A549 (cell line): Measurements from ENCODE around the gene BPNT1.

Experiments used
- CBX2 ChIP-seq: fragments of 200-600 bp; sonication (generic); IDR thresholded peaks from 2 replicates; pipeline ENCODE4 v1.6.1; 2016; ENCODE audit warnings: low read depth, mild to moderate bottlenecking, borderline replicate concordance
- CEBPB ChIP-seq, 2 experiments: fragments of >200 bp in 1 of 2; sonication (Bioruptor Twin) in 1 of 2; formaldehyde crosslinking in 1 of 2; IDR thresholded peaks; 2 replicates each; pipeline ENCODE4 v1.6.1; 2012 to 2016
- ELK1 ChIP-seq: fragments of 150-350 bp; IDR thresholded peaks from 2 replicates; pipeline ENCODE4 v1.6.1; 2014; ENCODE audit warnings: low read depth, mild to moderate bottlenecking, low read length
- FOSL2 ChIP-seq, 2 experiments: fragments of 450-650 bp in 1 of 2; fragments of >200 bp in 1 of 2; sonication (Bioruptor Twin) in 1 of 2; formaldehyde crosslinking; IDR thresholded peaks; 2 replicates each; pipeline versions ENCODE4 v1.5.0 to v1.6.1; 2016 to 2020; ENCODE audit warnings: mild to moderate bottlenecking in 1 of 2, moderate library complexity in 1 of 2
- HEYL ChIP-seq: fragments of 250-450 bp; sonication (Bioruptor Pico); IDR thresholded peaks from 2 replicates; pipeline ENCODE4 v1.8.0; 2021; ENCODE audit warnings: mild to moderate bottlenecking, moderate library complexity
- HMGXB4 ChIP-seq: fragments of 250-450 bp; sonication (Bioruptor Pico); IDR thresholded peaks from 2 replicates; pipeline ENCODE4 v1.5.0; 2021; ENCODE audit warnings: mild to moderate bottlenecking, moderate library complexity, borderline replicate concordance
- KDM1A ChIP-seq: fragments of 200-600 bp; sonication (generic); IDR thresholded peaks from 2 replicates; pipeline ENCODE4 v1.6.1; 2016; ENCODE audit warnings: low read depth, mild to moderate bottlenecking
- MAX ChIP-seq: IDR thresholded peaks from 2 replicates; pipeline ENCODE4 v1.6.1; 2012
- PHF8 ChIP-seq: fragments of 200-600 bp; sonication (generic); IDR thresholded peaks from 2 replicates; pipeline ENCODE4 v1.6.1; 2016; ENCODE audit warnings: low read depth, mild to moderate bottlenecking, antibody characterized with exemption, moderate library complexity, borderline replicate concordance
- POLR2A ChIP-seq: IDR thresholded peaks from 2 replicates; pipeline ENCODE4 v1.6.1; 2012; ENCODE audit warnings: mild to moderate bottlenecking, low read length
- RAD21 ChIP-seq, 2 experiments: fragments of >200 bp in 1 of 2; sonication (Bioruptor Twin) in 1 of 2; formaldehyde crosslinking in 1 of 2; IDR thresholded peaks in 1 of 2; conservative IDR thresholded peaks in 1 of 2; 2 replicates in 1 of 2; 3 replicates in 1 of 2; pipeline ENCODE4 v1.6.1; 2012 to 2018; ENCODE audit warnings: inconsistent platforms in 1 of 2
- SREBF2 ChIP-seq: fragments of 450-650 bp; IDR thresholded peaks from 2 replicates; pipeline ENCODE4 v1.6.1; 2014; ENCODE audit warnings: mild to moderate bottlenecking, moderate library complexity
- TF ChIP-seq, protein P1 (sequence below): fragments of >200 bp; sonication (Bioruptor Twin); formaldehyde crosslinking; IDR thresholded peaks from 3 replicates; pipeline ENCODE4 v1.5.1; 2016
- TF ChIP-seq, protein P2 (sequence below): fragments of 200-600 bp; sonication (generic); IDR thresholded peaks from 2 replicates; pipeline ENCODE4 v1.6.1; 2016; ENCODE audit warnings: antibody characterized with exemption, mild to moderate bottlenecking, moderate library complexity

- TF ChIP-seq CEBPB (IDR thresholded peaks at IDR 0.05) (no peak), MAX (no peak), ELK1 (no peak), HEYL (CRISPR knock-in tag) (no peak), KDM1A (no peak), SREBF2 (no peak), RAD21 (conservative IDR thresholded peaks at IDR 0.05 in 1 of 2, IDR thresholded peaks at IDR 0.05 in 1 of 2) (no peak), HMGXB4 (CRISPR knock-in tag) (no peak), PHF8 (no peak), CBX2 (no peak), POLR2A (no peak), FOSL2 (IDR thresholded peaks at IDR 0.05) (no peak), FOSL2 (CRISPR knock-in tag; IDR thresholded peaks at IDR 0.05) (no peak)
- TF ChIP-seq, protein P1, sequence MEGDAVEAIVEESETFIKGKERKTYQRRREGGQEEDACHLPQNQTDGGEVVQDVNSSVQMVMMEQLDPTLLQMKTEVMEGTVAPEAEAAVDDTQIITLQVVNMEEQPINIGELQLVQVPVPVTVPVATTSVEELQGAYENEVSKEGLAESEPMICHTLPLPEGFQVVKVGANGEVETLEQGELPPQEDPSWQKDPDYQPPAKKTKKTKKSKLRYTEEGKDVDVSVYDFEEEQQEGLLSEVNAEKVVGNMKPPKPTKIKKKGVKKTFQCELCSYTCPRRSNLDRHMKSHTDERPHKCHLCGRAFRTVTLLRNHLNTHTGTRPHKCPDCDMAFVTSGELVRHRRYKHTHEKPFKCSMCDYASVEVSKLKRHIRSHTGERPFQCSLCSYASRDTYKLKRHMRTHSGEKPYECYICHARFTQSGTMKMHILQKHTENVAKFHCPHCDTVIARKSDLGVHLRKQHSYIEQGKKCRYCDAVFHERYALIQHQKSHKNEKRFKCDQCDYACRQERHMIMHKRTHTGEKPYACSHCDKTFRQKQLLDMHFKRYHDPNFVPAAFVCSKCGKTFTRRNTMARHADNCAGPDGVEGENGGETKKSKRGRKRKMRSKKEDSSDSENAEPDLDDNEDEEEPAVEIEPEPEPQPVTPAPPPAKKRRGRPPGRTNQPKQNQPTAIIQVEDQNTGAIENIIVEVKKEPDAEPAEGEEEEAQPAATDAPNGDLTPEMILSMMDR = no peak
- TF ChIP-seq, protein P2, sequence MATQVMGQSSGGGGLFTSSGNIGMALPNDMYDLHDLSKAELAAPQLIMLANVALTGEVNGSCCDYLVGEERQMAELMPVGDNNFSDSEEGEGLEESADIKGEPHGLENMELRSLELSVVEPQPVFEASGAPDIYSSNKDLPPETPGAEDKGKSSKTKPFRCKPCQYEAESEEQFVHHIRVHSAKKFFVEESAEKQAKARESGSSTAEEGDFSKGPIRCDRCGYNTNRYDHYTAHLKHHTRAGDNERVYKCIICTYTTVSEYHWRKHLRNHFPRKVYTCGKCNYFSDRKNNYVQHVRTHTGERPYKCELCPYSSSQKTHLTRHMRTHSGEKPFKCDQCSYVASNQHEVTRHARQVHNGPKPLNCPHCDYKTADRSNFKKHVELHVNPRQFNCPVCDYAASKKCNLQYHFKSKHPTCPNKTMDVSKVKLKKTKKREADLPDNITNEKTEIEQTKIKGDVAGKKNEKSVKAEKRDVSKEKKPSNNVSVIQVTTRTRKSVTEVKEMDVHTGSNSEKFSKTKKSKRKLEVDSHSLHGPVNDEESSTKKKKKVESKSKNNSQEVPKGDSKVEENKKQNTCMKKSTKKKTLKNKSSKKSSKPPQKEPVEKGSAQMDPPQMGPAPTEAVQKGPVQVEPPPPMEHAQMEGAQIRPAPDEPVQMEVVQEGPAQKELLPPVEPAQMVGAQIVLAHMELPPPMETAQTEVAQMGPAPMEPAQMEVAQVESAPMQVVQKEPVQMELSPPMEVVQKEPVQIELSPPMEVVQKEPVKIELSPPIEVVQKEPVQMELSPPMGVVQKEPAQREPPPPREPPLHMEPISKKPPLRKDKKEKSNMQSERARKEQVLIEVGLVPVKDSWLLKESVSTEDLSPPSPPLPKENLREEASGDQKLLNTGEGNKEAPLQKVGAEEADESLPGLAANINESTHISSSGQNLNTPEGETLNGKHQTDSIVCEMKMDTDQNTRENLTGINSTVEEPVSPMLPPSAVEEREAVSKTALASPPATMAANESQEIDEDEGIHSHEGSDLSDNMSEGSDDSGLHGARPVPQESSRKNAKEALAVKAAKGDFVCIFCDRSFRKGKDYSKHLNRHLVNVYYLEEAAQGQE = no peak
Measured at GRCh38 chr1:220032911-220033310, 56.7 kb downstream of the BPNT1 start.
